MM.1S (cell line): ENCODE data around the gene FBXO8.

Experiments used
- EZH2 ChIP-seq: fragments of 300-600 bp; sonication (generic); optimal IDR thresholded peaks from 2 replicates; pipeline ENCODE3; 2017; ENCODE audit warnings: low read depth, mild to moderate bottlenecking, antibody characterized with exemption, low read length, mixed read lengths
- EZH2phosphoT487 ChIP-seq: fragments of 300-600 bp; sonication (generic); IDR thresholded peaks from 2 replicates; pipeline ENCODE4 v1.6.1; 2018; ENCODE audit warnings: antibody characterized with exemption, low read length
- TF ChIP-seq, protein P1 (sequence below): fragments of 300-600 bp; sonication (generic); IDR thresholded peaks from 2 replicates; pipeline ENCODE4 v1.5.1; 2016; ENCODE audit warnings: antibody characterized with exemption, low read length, mixed read lengths

GRCh38 chr4:174211622-174212044 is 71.8 kb downstream of the FBXO8 start:
- TF ChIP-seq, protein P1, sequence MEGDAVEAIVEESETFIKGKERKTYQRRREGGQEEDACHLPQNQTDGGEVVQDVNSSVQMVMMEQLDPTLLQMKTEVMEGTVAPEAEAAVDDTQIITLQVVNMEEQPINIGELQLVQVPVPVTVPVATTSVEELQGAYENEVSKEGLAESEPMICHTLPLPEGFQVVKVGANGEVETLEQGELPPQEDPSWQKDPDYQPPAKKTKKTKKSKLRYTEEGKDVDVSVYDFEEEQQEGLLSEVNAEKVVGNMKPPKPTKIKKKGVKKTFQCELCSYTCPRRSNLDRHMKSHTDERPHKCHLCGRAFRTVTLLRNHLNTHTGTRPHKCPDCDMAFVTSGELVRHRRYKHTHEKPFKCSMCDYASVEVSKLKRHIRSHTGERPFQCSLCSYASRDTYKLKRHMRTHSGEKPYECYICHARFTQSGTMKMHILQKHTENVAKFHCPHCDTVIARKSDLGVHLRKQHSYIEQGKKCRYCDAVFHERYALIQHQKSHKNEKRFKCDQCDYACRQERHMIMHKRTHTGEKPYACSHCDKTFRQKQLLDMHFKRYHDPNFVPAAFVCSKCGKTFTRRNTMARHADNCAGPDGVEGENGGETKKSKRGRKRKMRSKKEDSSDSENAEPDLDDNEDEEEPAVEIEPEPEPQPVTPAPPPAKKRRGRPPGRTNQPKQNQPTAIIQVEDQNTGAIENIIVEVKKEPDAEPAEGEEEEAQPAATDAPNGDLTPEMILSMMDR: no peak
- TF ChIP-seq EZH2phosphoT487 (no peak), EZH2 (no peak)
